ENCODE results near the gene ERMAP. TPM values are rescaled to one million over a fixed set of nuclear protein-coding genes. Genes with fewer than 3 reads are reported as not detected.

The ERMAP gene
- total and polyA plus RNA-seq, 9 of the 15 experiments (the other 6 are each of a cell fraction or from before 2014, with no cell fraction given), result 8.0 to 31.4 (median 22.5) TPM

DNA sequence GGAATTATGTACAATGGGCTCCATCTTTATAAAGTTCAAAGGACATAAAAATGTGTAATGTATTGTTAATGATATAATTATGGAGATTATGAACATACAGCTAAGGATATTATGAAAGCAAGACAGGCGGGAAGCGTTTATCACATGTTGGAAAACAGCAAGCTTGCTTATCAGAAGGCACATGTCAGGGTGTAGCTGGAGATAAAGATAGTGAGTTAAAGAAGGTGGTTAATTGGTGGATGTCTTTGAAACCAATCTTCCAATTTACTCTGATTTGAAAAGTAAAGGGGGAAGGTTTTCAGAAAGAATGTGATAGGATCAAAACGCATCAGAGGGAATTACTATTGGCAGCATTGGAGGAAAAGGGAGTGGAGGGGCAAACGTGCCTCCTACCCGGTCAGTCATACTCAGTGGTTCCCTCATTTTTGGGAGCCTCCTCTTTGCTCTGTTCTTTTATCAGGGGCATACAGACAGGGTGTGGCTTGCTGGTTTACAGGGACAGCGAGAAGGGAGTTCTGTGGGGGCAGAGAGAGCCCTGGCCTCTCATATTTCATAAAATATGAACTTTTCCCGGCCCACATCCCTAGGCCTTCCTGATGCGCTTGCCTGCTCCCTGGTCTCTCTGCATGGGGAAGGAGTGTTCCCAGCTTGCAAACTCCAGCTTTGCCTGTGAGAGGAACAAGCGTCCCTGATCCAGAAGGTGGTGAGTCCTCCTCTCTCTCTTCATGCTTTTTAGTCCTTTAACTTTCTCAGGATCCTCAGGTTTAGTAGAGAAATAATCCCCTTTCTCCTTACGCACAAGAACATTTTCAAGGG lies 8.3 kb downstream of the ERMAP start (continued):
- TF ChIP-seq BACH1 (tag; IDR thresholded peaks at IDR 0.05) (0 out of 2 replicates have a peak, but pooled peaks have one; percentile 14), ZNF146 (CRISPR knock-in tag; IDR thresholded peaks at IDR 0.05; ENCODE audit: unreplicated experiment) (no peak), RUNX1 (IDR thresholded peaks at IDR 0.05; ENCODE audit: low read depth) (peak; percentile 76; the same call in 1 of the 2 replicates), KDM2B (CRISPR knock-in tag; IDR thresholded peaks at IDR 0.05) (no peak), SAFB2 (IDR thresholded peaks at IDR 0.05; ENCODE audit: borderline replicate concordance, low read depth, low read length, severe bottlenecking) (no peak), RBM25 (IDR thresholded peaks at IDR 0.05; ENCODE audit: low read depth, low read length, severe bottlenecking) (no peak), ZNF584 (CRISPR knock-in tag; IDR thresholded peaks at IDR 0.05; ENCODE audit: low read depth) (peak; percentile 67; the same call in 1 of the 2 replicates), NFATC3 (IDR thresholded peaks at IDR 0.05) (peak; percentile 87), NFRKB (IDR thresholded peaks at IDR 0.05; ENCODE audit: low read depth) (peak; percentile 40), ZZZ3 (IDR thresholded peaks at IDR 0.05) (no peak), RCOR1 (IDR thresholded peaks at IDR 0.05; ENCODE audit: borderline replicate concordance in 1 of 2, low read depth in 2 of 2, low read length in 2 of 2) (peak; percentile 73 to 96), MAFK (IDR thresholded peaks at IDR 0.05; ENCODE audit: low read length) (no peak), CHD1 (IDR thresholded peaks at IDR 0.05; ENCODE audit: low read length) (no peak), ETV1 (tag; conservative IDR thresholded peaks at IDR 0.05; ENCODE audit: low read depth) (peak; percentile 50), EWSR1 (IDR thresholded peaks at IDR 0.05; ENCODE audit: borderline replicate concordance, low read depth, partially characterized antibody) (no peak), MCM7 (IDR thresholded peaks at IDR 0.05) (no peak), ZNF354B (CRISPR knock-in tag; IDR thresholded peaks at IDR 0.05) (no peak), POLR2B (IDR thresholded peaks at IDR 0.05; ENCODE audit: low read depth, partially characterized antibody) (peak; percentile 35), EGR1 (conservative IDR thresholded peaks at IDR 0.05) (peak; percentile 59), C11orf30 (IDR thresholded peaks at IDR 0.05; ENCODE audit: low read depth) (peak; percentile 81), FOS (IDR thresholded peaks at IDR 0.05; ENCODE audit: extremely low read depth, insufficient read length) (no peak), ZNF282 (CRISPR knock-in tag; IDR thresholded peaks at IDR 0.05) (no peak), CBFB (CRISPR knock-in tag; IDR thresholded peaks at IDR 0.05) (no peak), RFX1 (IDR thresholded peaks at IDR 0.05) (no peak)
- TF ChIP-seq, protein P1, sequence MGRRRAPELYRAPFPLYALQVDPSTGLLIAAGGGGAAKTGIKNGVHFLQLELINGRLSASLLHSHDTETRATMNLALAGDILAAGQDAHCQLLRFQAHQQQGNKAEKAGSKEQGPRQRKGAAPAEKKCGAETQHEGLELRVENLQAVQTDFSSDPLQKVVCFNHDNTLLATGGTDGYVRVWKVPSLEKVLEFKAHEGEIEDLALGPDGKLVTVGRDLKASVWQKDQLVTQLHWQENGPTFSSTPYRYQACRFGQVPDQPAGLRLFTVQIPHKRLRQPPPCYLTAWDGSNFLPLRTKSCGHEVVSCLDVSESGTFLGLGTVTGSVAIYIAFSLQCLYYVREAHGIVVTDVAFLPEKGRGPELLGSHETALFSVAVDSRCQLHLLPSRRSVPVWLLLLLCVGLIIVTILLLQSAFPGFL (CRISPR knock-in tag; IDR thresholded peaks at IDR 0.05), result no peak
- TF ChIP-seq, protein P2, sequence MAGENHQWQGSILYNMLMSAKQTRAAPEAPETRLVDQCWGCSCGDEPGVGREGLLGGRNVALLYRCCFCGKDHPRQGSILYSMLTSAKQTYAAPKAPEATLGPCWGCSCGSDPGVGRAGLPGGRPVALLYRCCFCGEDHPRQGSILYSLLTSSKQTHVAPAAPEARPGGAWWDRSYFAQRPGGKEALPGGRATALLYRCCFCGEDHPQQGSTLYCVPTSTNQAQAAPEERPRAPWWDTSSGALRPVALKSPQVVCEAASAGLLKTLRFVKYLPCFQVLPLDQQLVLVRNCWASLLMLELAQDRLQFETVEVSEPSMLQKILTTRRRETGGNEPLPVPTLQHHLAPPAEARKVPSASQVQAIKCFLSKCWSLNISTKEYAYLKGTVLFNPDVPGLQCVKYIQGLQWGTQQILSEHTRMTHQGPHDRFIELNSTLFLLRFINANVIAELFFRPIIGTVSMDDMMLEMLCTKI (IDR thresholded peaks at IDR 0.05; ENCODE audit: partially characterized antibody), result no peak
- TF ChIP-seq, protein P3, sequence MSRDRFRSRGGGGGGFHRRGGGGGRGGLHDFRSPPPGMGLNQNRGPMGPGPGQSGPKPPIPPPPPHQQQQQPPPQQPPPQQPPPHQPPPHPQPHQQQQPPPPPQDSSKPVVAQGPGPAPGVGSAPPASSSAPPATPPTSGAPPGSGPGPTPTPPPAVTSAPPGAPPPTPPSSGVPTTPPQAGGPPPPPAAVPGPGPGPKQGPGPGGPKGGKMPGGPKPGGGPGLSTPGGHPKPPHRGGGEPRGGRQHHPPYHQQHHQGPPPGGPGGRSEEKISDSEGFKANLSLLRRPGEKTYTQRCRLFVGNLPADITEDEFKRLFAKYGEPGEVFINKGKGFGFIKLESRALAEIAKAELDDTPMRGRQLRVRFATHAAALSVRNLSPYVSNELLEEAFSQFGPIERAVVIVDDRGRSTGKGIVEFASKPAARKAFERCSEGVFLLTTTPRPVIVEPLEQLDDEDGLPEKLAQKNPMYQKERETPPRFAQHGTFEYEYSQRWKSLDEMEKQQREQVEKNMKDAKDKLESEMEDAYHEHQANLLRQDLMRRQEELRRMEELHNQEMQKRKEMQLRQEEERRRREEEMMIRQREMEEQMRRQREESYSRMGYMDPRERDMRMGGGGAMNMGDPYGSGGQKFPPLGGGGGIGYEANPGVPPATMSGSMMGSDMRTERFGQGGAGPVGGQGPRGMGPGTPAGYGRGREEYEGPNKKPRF (IDR thresholded peaks at IDR 0.05; ENCODE audit: low read depth, low read length), result no peak

Measured in K562 (cell line).